Erythroblast (primary cell): ENCODE data around the gene PCP4.

Experiments
- GATA1 ChIP-seq: IDR thresholded peaks from 2 replicates; pipeline ENCODE4 v1.6.1; 2011; ENCODE audit warnings: low read depth, mild to moderate bottlenecking, control low read depth, low read length, moderate library complexity
- POLR2A ChIP-seq: IDR thresholded peaks from 2 replicates; pipeline ENCODE4 v1.6.1; 2011; ENCODE audit warnings: mild to moderate bottlenecking, low read length

- TF ChIP-seq POLR2A: no peak
- TF ChIP-seq GATA1: no peak
Observed at GRCh38 chr21:39927304-39927886, 60.2 kb downstream of the PCP4 start.
